Mesenchymal stem cell (in vitro differentiated cells and primary cell): ENCODE results near the gene DSCAML1.

Source experiments
- DNase-seq: peaks from one replicate; pipeline ENCODE4 v3.0.0-alpha.2; 2013
- H2AFZ ChIP-seq: one replicate; pipeline ENCODE4 v1.6.1; 2013; ENCODE audit warnings: low read depth, mild to moderate bottlenecking, control low read depth, inconsistent platforms, low read length, moderate library complexity
- H2AK5ac ChIP-seq: 2 replicates; pipeline ENCODE4 v1.6.1; 2013; ENCODE audit warnings: low read length, moderate library complexity, mild to moderate bottlenecking, inconsistent platforms; ENCODE audit not compliant: severe bottlenecking
- H2BK120ac ChIP-seq: one replicate; pipeline ENCODE4 v1.6.1; 2013; ENCODE audit warnings: low read depth, mild to moderate bottlenecking, inconsistent platforms, low read length, moderate library complexity
- H2BK12ac ChIP-seq, 2 experiments: one replicate each; pipeline ENCODE4 v1.6.1; 2013; ENCODE audit warnings: inconsistent platforms in 2 of 2, low read length in 2 of 2, mild to moderate bottlenecking in 2 of 2, moderate library complexity in 2 of 2, control low read depth in 1 of 2
- H2BK15ac ChIP-seq: one replicate; pipeline ENCODE4 v1.6.1; 2013; ENCODE audit warnings: mild to moderate bottlenecking, low read depth, inconsistent platforms; ENCODE audit not compliant: poor library complexity, severe bottlenecking
- H2BK5ac ChIP-seq: 2 replicates; pipeline ENCODE4 v1.6.1; 2013; ENCODE audit warnings: low read depth, mild to moderate bottlenecking, low read length, control low read depth, inconsistent platforms; ENCODE audit not compliant: poor library complexity, severe bottlenecking
- H3K14ac ChIP-seq, 2 experiments: one replicate each; pipeline ENCODE4 v1.6.1; 2013; ENCODE audit warnings: inconsistent platforms in 2 of 2, low read length in 2 of 2, control low read depth in 1 of 2, mild to moderate bottlenecking in 1 of 2, moderate library complexity in 1 of 2
- H3K18ac ChIP-seq, 2 experiments: one replicate each; pipeline ENCODE4 v1.6.1; 2013; ENCODE audit warnings: inconsistent platforms in 2 of 2, low read length in 2 of 2, control low read depth in 1 of 2, low read depth in 1 of 2, mild to moderate bottlenecking in 1 of 2
- H3K23ac ChIP-seq, 2 experiments: one replicate each; pipeline ENCODE4 v1.6.1; 2013; ENCODE audit warnings: inconsistent platforms in 2 of 2, low read length in 2 of 2, mild to moderate bottlenecking in 2 of 2, moderate library complexity in 2 of 2, control low read depth in 1 of 2
- H3K27ac ChIP-seq: 2 replicates; pipeline ENCODE4 v1.5.1; 2013; ENCODE audit warnings: mild to moderate bottlenecking, moderate library complexity, low read length, control low read depth, inconsistent platforms; ENCODE audit not compliant: poor library complexity, severe bottlenecking
- H3K27me3 ChIP-seq, 2 experiments: 2 replicates each; pipeline versions ENCODE4 v1.6.1 to v1.7.0; 2013; ENCODE audit warnings: low read length in 2 of 2, mild to moderate bottlenecking in 2 of 2, moderate library complexity in 2 of 2, control low read depth in 1 of 2, inconsistent platforms in 1 of 2; ENCODE audit not compliant: control insufficient read depth in 1 of 2, insufficient read depth in 1 of 2
- H3K36me3 ChIP-seq, 2 experiments: 2 replicates each; pipeline versions ENCODE4 v1.6.1 to v1.7.0; 2013; ENCODE audit warnings: low read length in 2 of 2, control low read depth in 1 of 2, inconsistent platforms in 1 of 2, low read depth in 1 of 2, mild to moderate bottlenecking in 1 of 2; ENCODE audit not compliant: insufficient read depth in 2 of 2, control insufficient read depth in 1 of 2
- H3K4ac ChIP-seq, 2 experiments: one replicate each; pipeline ENCODE4 v1.6.1; 2013; ENCODE audit warnings: inconsistent platforms in 2 of 2, low read length in 2 of 2, mild to moderate bottlenecking in 2 of 2, moderate library complexity in 2 of 2, control low read depth in 1 of 2, low read depth in 1 of 2
- H3K4me1 ChIP-seq: 2 replicates; pipeline ENCODE4 v1.6.1; 2013; ENCODE audit warnings: low read depth, low read length, control low read depth; ENCODE audit not compliant: control insufficient read depth, insufficient read depth
- H3K4me2 ChIP-seq: 2 replicates; pipeline ENCODE4 v1.6.1; 2013; ENCODE audit warnings: low read length, mild to moderate bottlenecking, inconsistent platforms; ENCODE audit not compliant: poor library complexity, severe bottlenecking
- H3K4me3 ChIP-seq, 2 experiments: 2 replicates each; pipeline versions ENCODE4 v1.5.1 to v1.7.0; 2013; ENCODE audit warnings: low read length in 2 of 2, mild to moderate bottlenecking in 2 of 2, control low read depth in 1 of 2, low read depth in 1 of 2; ENCODE audit not compliant: insufficient read depth in 1 of 2
- H3K79me1 ChIP-seq: replicated peaks from 2 replicates; pipeline ENCODE4 v1.6.1; 2013; ENCODE audit warnings: mild to moderate bottlenecking, control low read depth, low read length, inconsistent platforms; ENCODE audit not compliant: poor library complexity, severe bottlenecking
- H3K9ac ChIP-seq: 2 replicates; pipeline ENCODE4 v1.7.0; 2013; ENCODE audit warnings: mild to moderate bottlenecking, low read length, moderate library complexity
- H3K9me3 ChIP-seq: 2 replicates; pipeline ENCODE4 v1.7.0; 2013; ENCODE audit warnings: mild to moderate bottlenecking, low read length; ENCODE audit not compliant: control insufficient read depth
- H4K8ac ChIP-seq: one replicate; pipeline ENCODE4 v1.6.1; 2013; ENCODE audit warnings: inconsistent platforms, mild to moderate bottlenecking, low read length, moderate library complexity
- H4K91ac ChIP-seq: one replicate; pipeline ENCODE4 v1.6.1; 2013; ENCODE audit warnings: mild to moderate bottlenecking, low read length, inconsistent platforms
- WGBS: methylation state at CpG from one replicate; pipeline ENCODE4 v1.1.7; 2013; ENCODE audit warnings: mixed read lengths; 5-methylcytosine and 5-hydroxymethylcytosine counted together

Gene DSCAML1

GRCh38 chr11:117477721-117478120 lies 319.3 kb downstream of the DSCAML1 start:
- WGBS: 76% methylated on average over 3 of the region's 4 CpGs

GRCh38 chr11:117476531-117477142 lies 320.4 kb downstream of the DSCAML1 start:
- no peak overlapping the region for H3K27ac ChIP-seq
- no peak overlapping the region for H3K4me2 ChIP-seq
- no peak overlapping the region for H2BK15ac ChIP-seq
- no peak overlapping the region for H4K8ac ChIP-seq
- H3K79me1 ChIP-seq: no peaks in the 10 kb centered on the region
- H3K23ac ChIP-seq: no peak overlapping the region
- peaks cover 28 to 52% of the 10 kb centered on the region in 2 experiments for H3K27me3 ChIP-seq
- H2AK5ac ChIP-seq: no peak overlapping the region
- no peak overlapping the region for H3K4ac ChIP-seq
- H3K18ac ChIP-seq: no peak overlapping the region
- peak overlapping the region in 1 of 2 experiments; percentile 86 for H3K14ac ChIP-seq
- no peak overlapping the region for H3K9ac ChIP-seq
- H2BK5ac ChIP-seq: no peak overlapping the region
- H3K36me3 ChIP-seq: no peaks in the 10 kb centered on the region
- no peak overlapping the region for H2BK12ac ChIP-seq
- no peak overlapping the region for H3K4me3 ChIP-seq
- H3K9me3 ChIP-seq: no peaks in the 10 kb centered on the region
- H4K91ac ChIP-seq: no peak overlapping the region
- no peak overlapping the region for H2AFZ ChIP-seq
- no peaks in the 10 kb centered on the region for H3K4me1 ChIP-seq
- WGBS: 91% methylated on average over 9 of the region's 10 CpGs
- no peak overlapping the region for H2BK120ac ChIP-seq
- DNase-seq: no peak

More at GRCh38 chr11:117477721-117478120, 319.3 kb downstream of the DSCAML1 start:
- Histone ChIP-seq H3K4me2 (no peak overlapping the region), H2BK15ac (no peak overlapping the region), H3K4ac (no peak overlapping the region), H4K91ac (no peak overlapping the region), H3K27ac (no peak overlapping the region), H2BK5ac (no peak overlapping the region), H2AK5ac (no peak overlapping the region), H4K8ac (no peak overlapping the region), H3K79me1 (no peaks in the 10 kb centered on the region), H3K36me3 (peaks cover 0 to 3% of the 10 kb centered on the region in 2 experiments), H3K18ac (no peak overlapping the region), H2BK120ac (no peak overlapping the region), H3K23ac (no peak overlapping the region), H3K4me1 (peaks cover 2% of the 10 kb centered on the region), H3K14ac (no peak overlapping the region), H2AFZ (no peak overlapping the region), H3K9me3 (no peaks in the 10 kb centered on the region), H3K27me3 (peaks cover 29 to 48% of the 10 kb centered on the region in 2 experiments), H3K4me3 (no peak overlapping the region), H2BK12ac (no peak overlapping the region), H3K9ac (no peak overlapping the region)
- DNase-seq: no peak

- Histone ChIP-seq H2AFZ (no peak overlapping the region), H3K23ac (no peak overlapping the region), H3K4me2 (no peak overlapping the region), H3K36me3 (no peaks in the 10 kb centered on the region), H2BK15ac (no peak overlapping the region), H3K4ac (no peak overlapping the region), H3K9ac (no peak overlapping the region), H3K27ac (no peak overlapping the region), H2BK12ac (no peak overlapping the region), H3K79me1 (no peaks in the 10 kb centered on the region), H2BK120ac (no peak overlapping the region), H3K18ac (no peak overlapping the region), H3K4me1 (no peaks in the 10 kb centered on the region), H4K8ac (no peak overlapping the region), H2AK5ac (no peak overlapping the region), H2BK5ac (no peak overlapping the region), H3K4me3 (no peak overlapping the region), H3K9me3 (no peaks in the 10 kb centered on the region), H4K91ac (no peak overlapping the region), H3K27me3 (peaks cover 28 to 55% of the 10 kb centered on the region in 2 experiments), H3K14ac (peak overlapping the region in 1 of 2 experiments; percentile 86)
- DNase-seq: no peak
- 75% methylated on average over 11 of the region's 11 CpGs for WGBS
Observed at GRCh38 chr11:117475716-117476530, 321.1 kb downstream of the DSCAML1 start.

DNA sequence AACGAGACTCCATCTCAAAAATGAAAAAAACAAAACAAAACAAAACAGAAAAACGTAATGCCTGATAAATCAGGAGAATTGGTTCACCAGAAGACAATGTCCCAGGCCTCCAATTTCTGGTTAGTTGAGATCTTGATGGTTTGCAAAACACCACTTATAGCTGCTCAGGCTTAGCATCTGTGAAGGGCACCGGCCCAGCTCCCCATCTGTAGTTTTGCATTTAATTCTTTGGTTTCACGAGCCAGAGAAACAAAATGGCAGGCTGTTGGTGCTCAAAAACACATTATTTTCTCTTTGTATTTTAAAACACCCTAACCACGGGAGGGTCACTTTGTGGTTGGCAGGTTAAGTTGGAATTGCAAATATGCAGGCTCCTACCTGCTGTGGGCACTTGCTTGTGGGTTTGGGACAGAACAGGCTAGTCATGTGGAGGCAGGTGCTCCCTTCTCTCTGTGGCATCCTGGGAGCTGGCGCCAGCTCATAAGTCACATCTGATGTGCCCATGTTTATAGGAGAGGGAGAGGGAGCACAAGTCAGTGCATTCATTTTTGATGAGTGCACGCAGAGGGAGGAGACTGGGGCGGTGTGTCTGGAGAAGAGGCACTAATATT lies 323.4 kb downstream of the DSCAML1 start:
- Histone ChIP-seq H4K8ac (no peak overlapping the region), H3K4me2 (no peak overlapping the region), H3K27ac (no peak overlapping the region), H3K9me3 (peaks cover 2% of the 10 kb centered on the region), H3K14ac (no peak overlapping the region), H4K91ac (no peak overlapping the region), H2BK15ac (no peak overlapping the region), H2AFZ (no peak overlapping the region), H2BK12ac (no peak overlapping the region), H3K79me1 (no peaks in the 10 kb centered on the region), H2BK5ac (no peak overlapping the region), H3K23ac (no peak overlapping the region), H3K27me3 (peaks cover 37 to 63% of the 10 kb centered on the region in 2 experiments), H3K4ac (no peak overlapping the region), H3K4me3 (no peak overlapping the region), H3K9ac (no peak overlapping the region), H2AK5ac (no peak overlapping the region), H2BK120ac (no peak overlapping the region), H3K4me1 (no peaks in the 10 kb centered on the region), H3K18ac (no peak overlapping the region), H3K36me3 (no peaks in the 10 kb centered on the region)
- WGBS: 69% methylated on average over 6 of the region's 8 CpGs
- DNase-seq: no peak
